Activated CD4-positive, CD25-positive, alpha-beta regulatory T cell treated with anti-CD3 and anti-CD28 coated beads, Interleukin-2, amount 50 U/mL, for 16 hours (primary cell): ENCODE data around the gene EPHA4.

Experiments
- DNase-seq: peaks from one replicate; pipeline ENCODE4 v3.0.0-alpha.2; 2020; ENCODE audit warnings: low read depth, low spot score

Gene EPHA4

GRCh38 chr2:221442128-221442527 is 130.0 kb downstream of the EPHA4 start:
- no peak for DNase-seq

DNA sequence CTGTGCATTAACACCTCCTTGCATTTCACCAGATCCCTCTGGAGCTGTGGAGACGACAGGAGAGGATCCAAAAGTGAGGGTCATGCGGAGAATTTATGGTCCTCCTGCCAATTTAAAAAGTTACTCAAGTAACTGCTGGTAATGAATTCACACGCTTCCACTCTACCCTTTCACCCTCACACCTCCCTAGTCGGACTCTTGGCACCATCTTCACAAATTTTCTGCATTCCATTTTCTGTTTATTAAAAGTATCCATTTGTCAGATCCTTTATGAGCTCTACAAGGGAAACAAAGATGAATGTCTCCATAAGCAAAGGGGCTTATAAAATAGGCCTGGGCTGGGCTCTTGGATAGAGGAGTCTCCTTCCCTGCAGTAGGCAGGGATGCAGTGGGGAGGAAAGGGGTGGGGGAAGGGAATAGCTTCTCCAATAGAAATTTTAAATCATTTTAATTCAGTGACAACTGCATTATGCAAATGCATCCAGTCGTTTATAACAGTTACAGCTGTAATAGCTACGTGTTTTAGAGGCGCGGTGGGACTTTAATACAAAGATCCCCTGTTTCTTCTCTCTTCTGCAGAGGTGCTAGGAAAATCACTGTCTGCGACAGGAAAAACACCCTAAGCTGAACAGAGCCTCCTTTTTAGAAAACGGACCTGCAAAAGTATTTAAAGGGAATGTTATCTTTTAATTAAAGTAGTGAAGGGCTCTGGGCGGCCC is 132.2 kb downstream of the EPHA4 start:
- no peak for DNase-seq

- DNase-seq: no peak
Observed at GRCh38 chr2:221437056-221437455, 135.0 kb downstream of the EPHA4 start.

GRCh38 chr2:221435171-221435570 is 136.9 kb downstream of the EPHA4 start:
- DNase-seq: no peak

DNA sequence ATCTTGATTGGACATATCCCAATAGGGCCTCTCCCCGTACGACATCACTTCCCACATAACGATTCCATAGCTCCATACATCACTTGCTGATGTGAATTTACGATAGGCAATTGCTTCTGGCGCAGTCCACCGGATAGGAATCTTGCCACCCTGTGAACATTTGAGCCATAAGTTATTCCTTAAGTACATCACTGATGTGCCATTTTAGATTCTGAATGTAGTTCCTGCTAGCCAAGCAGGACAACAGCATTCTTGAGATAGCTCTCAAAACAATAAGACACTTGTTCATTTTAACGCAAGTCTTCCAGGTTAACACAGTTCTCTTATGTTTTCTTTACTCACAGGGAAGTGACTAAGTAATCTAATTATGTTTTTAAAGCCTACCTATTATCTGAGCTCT is 138.0 kb downstream of the EPHA4 start:
- no peak for DNase-seq

DNA sequence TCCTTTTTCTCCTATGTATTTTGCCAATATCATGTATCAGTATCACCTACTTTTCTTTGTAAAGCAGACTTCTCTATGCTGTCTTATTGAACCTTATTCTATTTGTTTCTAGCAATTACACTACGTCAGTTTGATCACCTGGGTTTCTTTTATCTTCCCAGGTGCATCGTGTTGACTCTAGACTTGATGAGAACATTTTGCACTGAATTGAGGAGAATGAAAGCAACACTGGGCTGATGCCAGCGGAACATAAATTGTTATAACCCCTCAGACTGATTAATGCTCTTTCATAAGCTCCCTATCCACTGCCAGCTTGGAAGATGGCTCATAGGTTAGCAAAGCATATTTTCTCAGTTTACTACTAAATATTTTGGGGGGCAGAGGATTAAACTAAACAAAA is 140.6 kb downstream of the EPHA4 start:
- no peak for DNase-seq

DNA sequence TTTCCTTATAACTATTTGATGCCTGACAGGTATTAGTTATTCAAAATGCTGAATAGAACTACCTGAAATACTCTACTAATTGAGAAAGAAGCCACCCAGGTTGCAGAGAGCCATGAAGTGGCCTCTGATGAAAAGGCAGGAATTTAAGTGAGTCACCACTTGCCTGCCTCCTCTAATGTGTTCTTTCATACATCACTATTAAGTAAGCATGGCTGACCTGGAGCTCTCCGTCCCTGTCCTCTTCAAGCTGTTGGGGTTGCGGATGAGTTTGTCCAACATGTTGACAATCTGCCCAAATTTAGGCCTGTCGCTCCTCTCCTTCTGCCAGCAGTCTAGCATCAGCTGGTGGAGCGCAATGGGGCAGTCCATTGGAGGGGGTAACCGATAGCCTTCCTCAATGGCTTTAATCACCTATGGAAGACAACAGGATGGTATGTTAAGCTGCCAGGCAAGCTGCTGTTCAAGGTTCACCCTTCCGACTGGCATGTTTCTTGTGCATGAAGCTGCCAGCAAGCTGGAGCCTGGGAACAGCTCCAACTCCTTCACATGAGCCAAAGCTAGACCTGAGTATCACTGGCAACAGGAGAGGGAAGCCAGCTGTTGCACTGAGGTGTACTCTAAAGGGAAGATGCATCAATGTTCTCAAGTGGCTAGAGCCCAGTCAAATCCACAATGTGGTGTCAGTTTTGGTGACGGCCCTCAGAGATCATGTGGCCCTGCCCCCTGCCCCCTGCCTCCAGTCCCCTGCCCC is 142.2 kb downstream of the EPHA4 start:
- DNase-seq: no peak

- no peak for DNase-seq
Observed at GRCh38 chr2:221428896-221429295, 143.2 kb downstream of the EPHA4 start.

DNA sequence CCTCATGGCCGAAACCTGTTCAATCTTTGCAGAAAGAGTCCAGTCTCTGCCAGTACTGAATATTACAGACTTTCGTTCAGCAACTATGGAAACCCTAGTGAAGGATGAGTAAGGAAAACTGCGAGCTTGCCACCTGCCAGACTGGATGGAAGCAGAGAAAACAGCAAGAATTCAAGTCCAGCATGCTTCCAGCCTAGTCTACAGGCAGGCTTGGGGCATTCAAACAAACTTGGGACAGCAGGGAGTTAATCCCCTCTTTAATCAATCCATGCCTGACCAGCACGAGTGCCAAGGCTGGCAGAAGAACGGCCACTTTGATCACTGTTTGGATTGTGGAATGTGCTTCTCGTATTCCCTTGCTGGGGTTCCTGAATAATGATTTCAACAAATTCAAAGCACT is 145.2 kb downstream of the EPHA4 start:
- DNase-seq: no peak

DNA sequence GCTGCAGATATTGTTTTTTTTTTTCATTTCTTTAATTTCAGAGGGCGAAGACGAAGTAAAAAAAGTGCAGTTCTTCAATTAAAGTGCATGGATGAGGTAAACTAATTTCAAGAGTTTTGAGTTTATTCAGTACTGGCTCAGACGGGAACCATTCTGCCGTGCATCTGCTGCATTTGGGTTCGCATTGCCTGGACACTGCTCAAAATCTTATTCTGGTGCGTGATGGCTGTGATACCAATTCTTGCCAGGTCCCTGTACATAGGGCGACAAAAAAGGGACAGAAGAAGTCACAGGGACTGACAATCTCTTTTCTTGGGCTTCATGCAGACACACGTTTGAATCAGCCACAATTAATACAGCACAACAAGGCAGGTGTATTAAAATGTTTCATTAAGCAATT is 146.2 kb downstream of the EPHA4 start:
- no peak for DNase-seq

- DNase-seq: no peak
Observed at GRCh38 chr2:221425353-221425752, 146.8 kb downstream of the EPHA4 start.

DNA sequence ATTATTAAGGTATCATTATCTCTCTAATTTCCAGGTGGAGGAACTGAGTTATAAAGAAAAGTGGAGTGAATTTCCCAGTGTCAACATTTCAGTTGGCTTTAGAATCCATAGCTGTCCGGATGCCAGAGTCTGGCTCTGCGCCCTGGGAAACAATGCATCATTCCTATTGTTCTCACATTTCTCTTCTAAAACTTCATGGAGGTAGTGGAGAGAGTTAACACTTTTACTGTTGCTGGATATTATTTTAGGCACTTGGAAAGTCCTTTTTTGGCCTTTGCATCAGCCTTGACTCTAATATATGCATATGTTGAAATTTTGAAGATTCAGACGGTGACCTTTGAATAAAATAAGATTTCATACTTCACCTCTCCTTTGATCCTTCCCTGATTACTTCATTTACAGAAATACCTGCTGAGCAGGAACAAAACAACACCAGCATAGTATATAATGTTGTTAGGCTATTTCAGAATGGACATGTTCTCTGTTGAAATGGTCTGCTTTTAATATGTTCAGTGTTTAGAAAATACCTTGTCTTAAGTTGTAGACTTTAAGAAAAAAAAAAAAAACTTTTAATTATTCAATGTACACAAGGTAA is 148.8 kb downstream of the EPHA4 start:
- no peak for DNase-seq

DNA sequence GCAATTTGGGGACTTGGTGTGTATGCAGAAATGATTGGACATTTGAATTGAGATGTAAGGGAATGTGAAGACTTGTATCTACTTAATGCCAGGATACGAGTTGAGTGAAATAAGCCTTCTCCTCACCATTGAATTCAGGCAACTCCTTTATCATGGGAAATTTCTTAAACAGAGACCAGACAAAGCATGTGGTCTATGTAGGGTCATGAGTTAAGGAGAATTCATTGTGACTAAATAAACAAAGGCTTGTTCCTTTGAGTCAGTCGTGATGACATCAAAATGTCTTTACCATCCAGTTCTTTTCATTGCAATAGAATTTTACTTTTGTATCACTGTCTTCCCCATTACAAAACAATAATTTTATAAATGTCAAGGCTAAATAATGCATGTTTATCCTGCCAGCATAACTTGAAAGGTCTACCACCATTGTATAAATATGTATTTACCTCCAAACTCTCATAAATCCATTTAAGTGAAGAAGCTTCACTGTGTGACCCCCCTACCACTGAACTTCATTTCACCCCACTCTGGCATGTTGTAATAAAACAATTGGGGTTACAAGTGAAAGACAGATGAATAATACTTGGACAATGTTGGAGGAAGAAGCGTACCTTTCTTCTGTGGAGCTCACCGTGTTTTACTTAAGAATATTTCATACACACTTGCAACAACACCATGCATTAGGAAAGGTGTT is 149.4 kb downstream of the EPHA4 start:
- DNase-seq: no peak

DNA sequence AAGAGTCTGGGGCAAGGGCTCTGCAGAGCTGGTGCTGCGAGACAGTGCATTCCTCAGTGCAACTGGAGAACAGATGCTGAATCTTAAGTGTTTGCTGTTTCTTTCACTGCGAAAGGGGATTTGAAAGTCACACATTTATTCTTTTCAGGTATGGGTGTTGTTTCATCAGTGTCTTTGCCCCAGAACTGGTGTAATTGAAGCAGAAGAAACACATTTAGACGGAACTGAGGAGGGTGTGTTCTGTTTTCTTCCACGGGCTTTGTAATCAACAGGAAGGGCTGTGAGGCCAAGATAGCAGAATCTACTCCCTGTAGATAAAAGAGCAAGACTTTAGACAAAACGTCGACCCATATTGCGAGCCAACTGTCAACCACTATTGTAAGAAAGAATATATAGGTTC is 151.9 kb downstream of the EPHA4 start:
- DNase-seq: no peak

DNA sequence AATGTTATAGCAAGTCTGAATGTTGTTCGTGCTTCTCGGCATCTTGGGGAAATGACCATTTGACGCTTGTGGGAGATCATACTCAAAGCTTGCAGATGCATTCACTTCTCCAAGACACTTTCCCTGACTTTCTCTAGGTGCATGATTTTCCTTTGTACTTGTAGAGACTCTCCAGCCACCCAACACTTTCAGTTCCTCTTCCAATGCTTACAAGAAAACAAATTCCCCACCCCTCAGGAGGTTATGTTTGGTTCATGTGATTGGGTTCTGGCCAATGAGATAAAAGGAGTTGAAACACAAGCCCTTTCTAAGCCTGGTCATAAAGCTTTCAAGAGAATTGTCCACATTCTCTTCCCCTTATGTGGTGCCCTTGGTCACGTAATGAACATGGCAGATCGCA is 156.3 kb downstream of the EPHA4 start:
- no peak for DNase-seq

- DNase-seq: no peak
Observed at GRCh38 chr2:221412978-221413377, 159.1 kb downstream of the EPHA4 start.

- no peak for DNase-seq
Observed at GRCh38 chr2:221410487-221410886, 161.6 kb downstream of the EPHA4 start.

- DNase-seq: no peak
Observed at GRCh38 chr2:221407765-221408164, 164.3 kb downstream of the EPHA4 start.

- DNase-seq: no peak
Observed at GRCh38 chr2:221405521-221405920, 166.6 kb downstream of the EPHA4 start.

- DNase-seq: no peak
Observed at GRCh38 chr2:221402072-221402471, 170.0 kb downstream of the EPHA4 start.

DNA sequence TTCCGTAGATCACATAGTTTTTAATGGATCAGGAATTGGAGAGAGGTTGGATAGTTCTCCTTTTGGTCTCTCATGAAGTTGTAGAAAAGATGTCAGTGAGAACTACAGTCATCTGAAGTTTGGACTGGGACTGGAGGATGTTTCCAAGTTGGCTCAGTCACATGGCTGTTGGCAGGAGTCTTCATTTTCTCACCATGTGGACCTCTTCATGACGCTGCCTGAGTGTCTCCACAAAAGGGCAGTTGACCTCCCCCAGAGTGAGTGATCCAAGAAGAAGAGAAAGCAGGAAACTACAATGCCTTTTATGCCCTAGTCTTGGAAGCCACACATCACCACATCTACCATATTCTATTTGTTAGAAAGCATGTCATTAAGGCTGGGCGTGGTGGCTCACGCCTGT is 171.7 kb downstream of the EPHA4 start:
- DNase-seq: no peak

GRCh38 chr2:221399183-221399582 is 172.9 kb downstream of the EPHA4 start:
- no peak for DNase-seq
